Activated naive CD8-positive, alpha-beta T cell treated with anti-CD3 and anti-CD28 coated beads, Interleukin-2, amount 50 U/mL, for 24 hours (primary cell): ENCODE data around the gene KIAA0232.

Experiments used
- ATAC-seq: fragments of 150-1000 bp; cut with Tn5 transposase; one replicate; pipeline ENCODE4 v1.10.0; 2021
- DNase-seq: peaks from one replicate; pipeline ENCODE4 v3.0.0; 2021
- H3K27ac Mint-ChIP-seq: one replicate; pipeline ENCODE4 v1.8.0; 2021; ENCODE audit warnings: mild to moderate bottlenecking, mixed read lengths
- H3K27me3 Mint-ChIP-seq: one replicate; pipeline ENCODE4 v1.8.0; 2021; ENCODE audit warnings: mixed read lengths
- H3K36me3 Mint-ChIP-seq: one replicate; pipeline ENCODE4 v1.8.0; 2021; ENCODE audit warnings: low read depth, mixed read lengths
- H3K4me1 Mint-ChIP-seq: one replicate; pipeline ENCODE4 v1.8.0; 2021; ENCODE audit warnings: mixed read lengths
- H3K4me3 Mint-ChIP-seq: one replicate; pipeline ENCODE4 v1.8.0; 2021; ENCODE audit warnings: mild to moderate bottlenecking, moderate library complexity, mixed read lengths
- H3K9me3 Mint-ChIP-seq: one replicate; pipeline ENCODE4 v1.8.0; 2021; ENCODE audit warnings: mixed read lengths

Gene KIAA0232

GRCh38 chr4:6929812-6930464, 147.4 kb downstream of the KIAA0232 start:
- H3K4me3 Mint-ChIP-seq: no peak overlapping the region
- H3K4me1 Mint-ChIP-seq: peaks cover 55% of the 10 kb centered on the region
- ATAC-seq (no peak), DNase-seq (no peak)
- H3K27ac Mint-ChIP-seq: no peak overlapping the region
- no peaks in the 10 kb centered on the region for H3K9me3 Mint-ChIP-seq
- no peaks in the 10 kb centered on the region for H3K27me3 Mint-ChIP-seq
- H3K36me3 Mint-ChIP-seq: peaks cover 41% of the 10 kb centered on the region

- Mint-ChIP-seq H3K4me1 (peaks cover 42% of the 10 kb centered on the region), H3K36me3 (peaks cover 26% of the 10 kb centered on the region), H3K27me3 (no peaks in the 10 kb centered on the region), H3K27ac (no peak overlapping the region), H3K9me3 (no peaks in the 10 kb centered on the region), H3K4me3 (no peak overlapping the region)
- DNase-seq: no peak
- ATAC-seq: no peak
Observed at GRCh38 chr4:6932475-6932874, 149.9 kb downstream of the KIAA0232 start.

- no peak overlapping the region for H3K27ac Mint-ChIP-seq
- peaks cover 39% of the 10 kb centered on the region for H3K4me1 Mint-ChIP-seq
- H3K9me3 Mint-ChIP-seq: no peaks in the 10 kb centered on the region
- no peak overlapping the region for H3K4me3 Mint-ChIP-seq
- H3K36me3 Mint-ChIP-seq: peaks cover 24% of the 10 kb centered on the region
- ATAC-seq (no peak), DNase-seq (no peak)
- no peaks in the 10 kb centered on the region for H3K27me3 Mint-ChIP-seq
Observed at GRCh38 chr4:6932918-6933317, 150.4 kb downstream of the KIAA0232 start.
